HG03280 (cell line): ENCODE results near the gene ADAMTSL1.

ENCODE experiments used
- ATAC-seq: cut with Tn5 transposase; IDR thresholded peaks from one replicate; pipeline ENCODE4 v1.9.1; 2021; ENCODE audit warnings: mild to moderate bottlenecking, moderate library complexity; ENCODE audit not compliant: unreplicated experiment

Gene ADAMTSL1

DNA sequence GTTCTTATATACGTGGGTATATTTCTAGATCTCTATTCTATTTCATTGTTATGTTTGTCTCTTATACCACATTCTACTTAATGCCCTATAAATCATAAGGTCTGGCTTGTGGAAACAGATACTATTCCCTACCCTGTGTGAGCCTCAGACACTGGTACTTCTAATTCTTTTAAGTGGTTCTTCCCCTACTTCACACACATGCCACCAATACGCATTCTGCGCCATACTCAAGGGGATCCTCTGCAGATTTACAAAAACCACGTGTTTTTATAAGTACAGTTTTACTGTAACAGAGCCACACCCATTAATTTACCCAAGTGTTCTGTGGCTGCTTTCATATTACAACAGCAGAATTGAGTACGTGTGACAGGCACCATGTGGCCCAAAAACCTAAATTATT, 363.4 kb downstream of the ADAMTSL1 start:
- no peak for ATAC-seq

DNA sequence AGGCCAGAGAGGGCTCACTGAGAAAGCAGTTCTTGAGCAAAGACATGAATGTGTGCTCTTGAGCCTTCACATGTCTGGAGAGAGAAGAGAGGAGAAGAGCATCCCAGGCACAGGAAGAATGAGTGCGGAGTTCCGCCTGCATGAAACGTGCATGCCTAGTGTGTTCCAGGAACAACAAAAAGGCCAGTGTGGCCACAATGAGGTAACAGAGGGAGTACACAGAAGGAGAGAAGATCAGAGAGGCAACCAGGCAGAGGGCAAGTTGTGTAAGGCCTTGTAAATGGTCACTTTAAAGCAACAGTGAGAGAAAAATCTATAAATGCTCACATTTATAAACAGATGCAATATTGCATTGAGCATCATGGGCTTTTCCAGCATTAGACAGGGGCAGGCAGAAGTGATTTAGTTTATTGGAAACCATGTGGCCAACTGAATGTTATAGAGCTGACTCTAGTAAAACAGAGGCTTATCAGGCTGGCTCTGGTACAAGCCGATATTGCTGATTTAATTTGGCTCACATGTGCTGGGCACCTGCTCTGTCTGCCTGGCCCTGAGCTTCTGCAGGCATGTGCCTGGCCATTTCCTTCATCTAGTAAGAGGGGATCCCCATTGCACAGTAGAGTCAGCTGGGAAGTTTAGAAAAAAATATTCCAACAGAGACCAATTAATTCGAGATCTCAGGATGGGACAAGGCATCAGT, 373.8 kb downstream of the ADAMTSL1 start:
- ATAC-seq = no peak

- no peak for ATAC-seq
Measured at GRCh38 chr9:18848657-18849056, 374.7 kb downstream of the ADAMTSL1 start.

GRCh38 chr9:18849270-18849669, 375.3 kb downstream of the ADAMTSL1 start:
- ATAC-seq = no peak

DNA sequence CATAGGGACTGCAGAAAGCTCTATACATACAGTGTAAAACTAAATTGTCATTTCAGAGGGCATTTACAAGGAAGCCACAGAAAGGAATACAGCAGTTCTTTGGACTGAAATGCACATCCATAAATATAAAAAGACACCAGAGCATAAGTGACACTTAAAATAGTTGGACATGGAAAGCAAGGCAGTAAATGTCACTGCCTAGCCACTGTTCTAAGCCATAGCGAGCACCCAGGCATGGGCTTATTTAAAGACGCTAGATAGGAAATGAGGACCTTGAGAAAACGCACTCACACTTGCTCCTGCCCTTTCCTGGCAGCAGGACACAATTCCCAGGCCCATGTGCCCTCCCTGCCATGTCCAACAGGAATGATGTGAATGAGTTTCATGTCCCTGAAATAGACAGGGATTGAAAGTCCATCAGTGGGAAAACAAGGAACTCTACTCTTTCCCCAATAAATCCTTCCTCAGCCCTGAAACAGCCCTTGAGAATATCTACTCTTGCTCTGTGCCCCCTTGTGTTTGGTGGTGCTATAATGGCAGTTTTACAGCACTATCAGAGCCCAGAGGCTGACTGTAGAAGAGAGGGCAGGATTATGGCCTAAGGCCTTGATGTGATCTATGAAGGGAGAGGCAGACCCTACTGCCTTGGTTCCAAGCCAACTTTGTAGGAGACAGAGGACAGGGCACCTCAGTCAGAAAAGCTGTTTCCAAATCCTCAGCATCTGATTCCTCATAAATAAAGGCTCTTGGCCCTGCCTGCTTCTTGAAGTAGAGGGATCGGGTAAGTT, 376.1 kb downstream of the ADAMTSL1 start:
- ATAC-seq = no peak

GRCh38 chr9:18851069-18851795, 377.3 kb downstream of the ADAMTSL1 start:
- ATAC-seq = no peak

GRCh38 chr9:18855656-18856055, 381.7 kb downstream of the ADAMTSL1 start:
- ATAC-seq = no peak

DNA sequence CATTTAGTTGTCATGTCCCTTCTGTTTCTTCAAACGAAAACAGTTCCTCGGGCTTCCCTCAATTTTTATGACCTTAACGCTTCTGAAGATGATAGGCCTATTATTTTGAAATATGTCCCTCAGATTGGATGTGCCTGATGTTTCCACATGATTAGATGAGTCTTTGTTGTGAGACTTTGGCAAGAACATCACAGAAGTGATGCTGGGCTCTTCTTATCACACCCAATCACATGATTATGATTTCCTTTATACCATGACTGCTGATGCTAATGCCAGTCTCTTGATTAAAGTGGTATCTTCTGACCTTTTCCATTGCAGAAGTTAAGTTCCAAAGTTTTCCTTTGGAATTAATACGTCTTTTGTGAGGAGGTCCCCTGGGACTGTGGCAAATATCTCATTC, 383.4 kb downstream of the ADAMTSL1 start:
- ATAC-seq = no peak

DNA sequence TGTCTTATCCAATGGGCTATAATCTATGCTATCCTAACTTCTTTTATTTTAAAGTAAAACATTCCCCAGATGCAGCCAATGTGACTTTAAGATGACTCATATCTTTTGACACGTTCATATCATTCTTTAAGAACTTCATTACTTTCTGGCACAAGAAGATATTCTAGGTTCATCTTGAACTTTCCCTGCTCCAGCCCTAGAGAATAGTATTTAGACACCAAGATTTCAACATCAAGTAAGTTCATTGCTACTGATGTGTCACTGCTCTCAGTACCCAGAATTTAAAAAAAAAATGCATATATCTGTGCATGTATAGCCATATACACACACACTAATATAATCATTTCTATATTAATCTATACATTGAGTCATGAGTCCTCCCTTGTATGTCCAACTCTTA, 383.8 kb downstream of the ADAMTSL1 start:
- ATAC-seq = no peak

GRCh38 chr9:18861609-18862544, 387.9 kb downstream of the ADAMTSL1 start:
- no peak for ATAC-seq

DNA sequence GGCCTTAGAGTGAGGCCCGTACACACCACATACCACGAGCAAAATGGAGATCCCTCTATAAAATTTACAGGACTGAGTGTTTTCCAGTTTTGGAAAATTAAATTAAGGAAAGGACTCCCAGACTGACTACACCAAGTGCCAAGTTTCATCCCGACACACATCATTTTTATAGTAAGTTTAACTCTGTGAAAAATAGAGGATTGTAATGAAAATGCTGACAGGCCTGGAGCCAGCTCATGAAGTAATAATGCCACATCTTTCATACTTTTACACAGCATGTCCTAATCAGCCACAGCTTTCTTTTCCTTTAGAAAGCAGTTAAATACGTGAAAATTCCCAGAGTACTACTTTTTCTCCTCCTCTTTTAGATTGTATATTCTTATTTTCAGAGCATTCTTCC, 389.8 kb downstream of the ADAMTSL1 start:
- ATAC-seq = no peak

DNA sequence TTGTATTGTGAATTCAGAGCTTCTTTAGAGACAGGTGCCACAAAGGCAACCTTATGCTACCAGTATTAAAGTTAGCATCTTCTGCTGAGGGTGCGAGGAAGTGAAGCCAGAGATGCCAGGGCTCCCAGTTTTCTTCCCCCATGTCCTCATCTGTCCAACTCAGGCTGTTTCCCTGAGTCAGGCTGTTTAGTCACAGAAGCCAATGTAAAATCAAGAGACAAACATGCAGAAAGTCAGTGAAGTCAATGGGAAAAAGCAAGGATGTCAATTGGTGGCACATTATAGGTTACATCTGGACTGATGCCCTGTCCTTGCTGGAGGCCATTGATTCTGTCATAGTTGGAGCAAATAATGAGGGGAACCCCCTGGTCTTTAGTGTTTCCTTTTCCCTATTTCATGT, 390.6 kb downstream of the ADAMTSL1 start:
- no peak for ATAC-seq

DNA sequence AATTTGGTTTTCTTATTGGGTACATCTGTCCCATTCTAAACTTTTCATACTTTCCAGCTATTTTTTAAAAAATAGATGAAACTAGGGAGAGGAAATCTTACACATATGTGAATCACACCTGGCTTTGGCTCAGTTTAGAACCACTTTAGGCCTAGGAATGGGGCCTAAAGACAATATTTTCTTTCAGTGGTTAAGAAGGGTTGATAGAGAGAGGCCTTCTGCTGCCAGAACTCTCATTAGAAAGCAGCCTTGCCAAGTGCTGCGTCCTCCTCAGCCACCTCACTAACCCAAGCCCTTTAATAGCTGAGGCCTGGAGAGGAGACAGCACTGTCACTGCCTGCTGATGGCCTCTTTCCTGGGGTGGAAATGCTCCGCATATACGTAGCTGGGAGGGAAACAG, 391.6 kb downstream of the ADAMTSL1 start:
- no peak for ATAC-seq

GRCh38 chr9:18866121-18866831, 392.3 kb downstream of the ADAMTSL1 start:
- no peak for ATAC-seq

DNA sequence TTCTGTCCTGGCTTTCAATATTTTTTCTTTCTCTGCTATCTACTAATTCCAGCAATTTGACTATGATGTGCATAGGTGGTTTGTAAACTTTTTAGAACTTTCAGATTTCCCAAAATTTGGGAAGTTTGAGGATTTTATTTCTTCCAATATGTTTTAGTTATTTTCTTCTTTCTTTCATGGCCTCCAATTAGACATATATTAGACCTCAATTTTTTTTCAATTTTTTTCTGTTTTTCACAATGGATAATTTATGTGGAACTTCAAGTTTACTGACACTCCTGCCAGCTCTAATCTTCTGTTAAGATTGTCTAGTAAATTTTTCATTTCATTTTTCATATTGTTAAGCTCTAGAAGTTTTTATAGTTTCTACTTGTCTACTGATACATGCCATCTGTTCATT, 395.8 kb downstream of the ADAMTSL1 start:
- ATAC-seq = no peak

DNA sequence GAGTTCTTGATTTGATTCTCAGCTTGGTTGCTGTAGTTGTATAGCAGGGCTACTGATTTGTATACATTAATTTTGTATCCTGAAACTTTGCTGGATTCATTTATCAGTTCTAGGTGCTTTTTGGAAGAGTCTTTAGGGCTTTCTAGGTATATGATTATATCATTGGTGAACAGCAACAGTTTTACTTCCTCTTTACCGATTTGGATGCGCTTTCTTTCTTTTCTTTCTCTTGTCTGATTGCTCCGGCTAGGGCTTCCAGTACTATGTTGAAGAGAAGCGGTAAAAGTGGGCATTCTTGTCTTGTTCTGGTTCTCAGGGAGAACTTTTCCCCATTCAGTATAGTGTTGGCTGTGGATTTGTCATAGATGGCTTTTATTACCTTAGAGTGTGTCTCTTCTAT, 400.1 kb downstream of the ADAMTSL1 start:
- ATAC-seq = no peak

- peak; percentile 76 for ATAC-seq
Measured at GRCh38 chr9:18874990-18875389, 401.0 kb downstream of the ADAMTSL1 start.

GRCh38 chr9:18877984-18878383, 404.0 kb downstream of the ADAMTSL1 start:
- ATAC-seq = no peak

DNA sequence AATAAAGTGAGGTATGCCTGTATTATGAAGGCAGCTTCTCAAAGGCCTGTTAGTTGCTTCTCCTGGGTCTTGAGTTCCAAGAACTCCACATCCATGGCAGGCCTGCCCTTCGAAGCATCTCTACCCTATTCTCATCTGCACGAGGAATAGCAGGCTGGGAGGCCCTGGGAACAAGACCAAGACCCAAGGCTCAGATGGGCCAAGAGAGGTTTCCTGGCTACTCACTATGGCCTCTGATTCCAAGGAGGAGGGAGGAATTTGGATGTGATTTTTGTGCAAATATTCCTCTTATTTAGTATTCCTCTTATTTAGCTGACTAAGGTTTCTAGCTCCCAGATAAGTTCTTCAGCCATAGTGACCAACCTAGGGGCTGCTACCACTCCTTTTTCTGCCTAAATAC, 407.8 kb downstream of the ADAMTSL1 start:
- no peak for ATAC-seq

- ATAC-seq = no peak
Measured at GRCh38 chr9:18887546-18887945, 413.6 kb downstream of the ADAMTSL1 start.
